ENCODE measurements around the gene PGM1.

DNA sequence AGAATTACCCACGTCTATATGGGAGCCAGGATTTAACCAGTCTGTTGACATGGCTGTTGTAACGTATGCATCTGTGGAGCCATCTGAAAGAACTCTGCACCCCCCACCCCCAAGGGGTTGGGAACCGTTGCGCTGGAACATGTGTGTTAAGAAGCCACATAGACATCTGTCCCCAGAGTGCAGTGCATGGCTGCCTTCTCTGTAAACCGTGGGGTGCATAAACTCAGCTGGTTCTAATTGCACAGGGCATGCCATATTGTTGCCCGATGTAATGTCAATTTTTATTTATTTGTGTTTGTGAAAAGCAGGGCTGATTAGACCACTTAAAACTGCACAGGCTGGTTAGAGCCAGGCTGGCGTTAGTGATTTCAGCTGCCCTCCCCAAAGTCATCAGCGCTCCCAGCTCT, 110.5 kb downstream of the PGM1 start:
- TF ChIP-seq, protein P1, sequence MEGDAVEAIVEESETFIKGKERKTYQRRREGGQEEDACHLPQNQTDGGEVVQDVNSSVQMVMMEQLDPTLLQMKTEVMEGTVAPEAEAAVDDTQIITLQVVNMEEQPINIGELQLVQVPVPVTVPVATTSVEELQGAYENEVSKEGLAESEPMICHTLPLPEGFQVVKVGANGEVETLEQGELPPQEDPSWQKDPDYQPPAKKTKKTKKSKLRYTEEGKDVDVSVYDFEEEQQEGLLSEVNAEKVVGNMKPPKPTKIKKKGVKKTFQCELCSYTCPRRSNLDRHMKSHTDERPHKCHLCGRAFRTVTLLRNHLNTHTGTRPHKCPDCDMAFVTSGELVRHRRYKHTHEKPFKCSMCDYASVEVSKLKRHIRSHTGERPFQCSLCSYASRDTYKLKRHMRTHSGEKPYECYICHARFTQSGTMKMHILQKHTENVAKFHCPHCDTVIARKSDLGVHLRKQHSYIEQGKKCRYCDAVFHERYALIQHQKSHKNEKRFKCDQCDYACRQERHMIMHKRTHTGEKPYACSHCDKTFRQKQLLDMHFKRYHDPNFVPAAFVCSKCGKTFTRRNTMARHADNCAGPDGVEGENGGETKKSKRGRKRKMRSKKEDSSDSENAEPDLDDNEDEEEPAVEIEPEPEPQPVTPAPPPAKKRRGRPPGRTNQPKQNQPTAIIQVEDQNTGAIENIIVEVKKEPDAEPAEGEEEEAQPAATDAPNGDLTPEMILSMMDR (conservative IDR thresholded peaks at IDR 0.05; ENCODE audit: low read depth, low read length), result no peak
- TF ChIP-seq EZH2phosphoT487 (IDR thresholded peaks at IDR 0.05; ENCODE audit: borderline replicate concordance, low read length) (no peak), EZH2 (IDR thresholded peaks at IDR 0.05; ENCODE audit: low read length, unreplicated experiment) (no peak)

Data from PC-3 (cell line).